ENCODE data around the gene PLA2G4E.

DNA sequence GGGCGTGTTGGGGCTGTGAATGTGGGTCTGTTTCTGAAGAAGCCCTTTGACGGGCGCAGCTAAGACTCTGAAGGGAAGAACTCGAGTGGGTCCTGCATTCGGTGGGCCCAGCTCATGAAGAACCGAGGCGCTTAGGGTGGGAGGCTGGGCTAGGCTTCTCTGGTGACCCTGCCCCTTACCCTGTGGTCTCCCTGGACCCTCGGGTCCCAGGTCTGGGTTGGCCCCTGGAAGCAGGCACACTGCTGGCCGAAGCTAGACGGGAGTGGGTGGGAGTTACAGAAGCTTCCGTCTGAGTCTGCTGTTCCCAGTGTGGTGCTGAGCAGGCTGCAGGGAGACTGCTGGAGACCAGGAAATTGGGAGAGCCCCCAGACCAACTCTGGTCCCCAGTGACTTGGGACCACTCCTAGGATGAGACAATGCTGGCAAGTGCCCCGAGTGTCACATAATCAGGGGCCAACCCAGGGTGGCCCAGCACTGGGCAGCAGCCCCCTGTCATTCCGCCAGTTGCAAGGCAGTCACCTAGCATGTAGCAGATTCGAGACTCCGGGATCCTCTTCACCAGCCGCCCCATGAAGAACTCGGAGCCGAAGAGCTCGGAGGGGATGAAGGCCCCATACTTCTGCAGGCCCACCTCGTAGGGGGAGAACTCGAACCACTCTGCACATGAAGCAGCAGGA is 31.8 kb downstream of the PLA2G4E start:
- TF ChIP-seq, protein P1, sequence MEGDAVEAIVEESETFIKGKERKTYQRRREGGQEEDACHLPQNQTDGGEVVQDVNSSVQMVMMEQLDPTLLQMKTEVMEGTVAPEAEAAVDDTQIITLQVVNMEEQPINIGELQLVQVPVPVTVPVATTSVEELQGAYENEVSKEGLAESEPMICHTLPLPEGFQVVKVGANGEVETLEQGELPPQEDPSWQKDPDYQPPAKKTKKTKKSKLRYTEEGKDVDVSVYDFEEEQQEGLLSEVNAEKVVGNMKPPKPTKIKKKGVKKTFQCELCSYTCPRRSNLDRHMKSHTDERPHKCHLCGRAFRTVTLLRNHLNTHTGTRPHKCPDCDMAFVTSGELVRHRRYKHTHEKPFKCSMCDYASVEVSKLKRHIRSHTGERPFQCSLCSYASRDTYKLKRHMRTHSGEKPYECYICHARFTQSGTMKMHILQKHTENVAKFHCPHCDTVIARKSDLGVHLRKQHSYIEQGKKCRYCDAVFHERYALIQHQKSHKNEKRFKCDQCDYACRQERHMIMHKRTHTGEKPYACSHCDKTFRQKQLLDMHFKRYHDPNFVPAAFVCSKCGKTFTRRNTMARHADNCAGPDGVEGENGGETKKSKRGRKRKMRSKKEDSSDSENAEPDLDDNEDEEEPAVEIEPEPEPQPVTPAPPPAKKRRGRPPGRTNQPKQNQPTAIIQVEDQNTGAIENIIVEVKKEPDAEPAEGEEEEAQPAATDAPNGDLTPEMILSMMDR (IDR thresholded peaks at IDR 0.05): no peak
- TF ChIP-seq POLR2A (IDR thresholded peaks at IDR 0.05): no peak
